PC-9 (cell line): Measurements from ENCODE around the gene SNX9. TPM values are rescaled to one million over a fixed set of nuclear protein-coding genes. Genes with fewer than 3 reads are reported as not detected.

Experiments used
- BruUV-seq: library from RNA; stranded (reverse); fragments of 400-500 nt; replicated peaks from 2 replicates; lab custom pipeline; 2021; lab: Mats Ljungman, UMichigan
- CTCF ChIA-PET: fragments of 300-600 bp; sonication (Branson Sonifier 250); formaldehyde crosslinking; loops from one replicate; lab custom pipeline; 2022; ENCODE audit warnings: antibody characterized with exemption; lab: Charles Lee
- POLR2A ChIA-PET: fragments of 300-600 bp; sonication (Branson Sonifier 250); formaldehyde crosslinking; loops from one replicate; lab custom pipeline; 2022; ENCODE audit warnings: antibody characterized with exemption; ENCODE audit not compliant: unreplicated experiment; lab: Charles Lee
- DNase-seq, 2 experiments: peaks; one replicate each; pipeline versions ENCODE4 v3.0.0 to v3.0.0-alpha.2; 2015 to 2022; ENCODE audit warnings: mixed read lengths in 1 of 2
- H2AFZ ChIP-seq: fragments of 200-600 bp; sonication (generic); 2 replicates; pipeline ENCODE4 v1.8.1; 2017; ENCODE audit warnings: antibody characterized with exemption
- H3F3A ChIP-seq: fragments of 200-600 bp; sonication (generic); 2 replicates; pipeline ENCODE4 v1.8.1; 2017; ENCODE audit warnings: antibody characterized with exemption, mild to moderate bottlenecking, low read depth; ENCODE audit not compliant: insufficient read depth
- H3K27ac ChIP-seq: fragments of 200-600 bp; sonication (generic); 2 replicates; pipeline ENCODE4 v1.6.1; 2016; ENCODE audit warnings: mixed run types
- H3K27me3 ChIP-seq: fragments of 200-600 bp; sonication (generic); 2 replicates; pipeline ENCODE4 v1.6.1; 2016; ENCODE audit warnings: low read depth, mixed run types; ENCODE audit not compliant: insufficient read depth
- H3K36me3 ChIP-seq: fragments of 200-600 bp; sonication (generic); 2 replicates; pipeline ENCODE4 v1.6.1; 2016; ENCODE audit warnings: low read depth, mixed run types
- H3K4me1 ChIP-seq: fragments of 200-600 bp; sonication (generic); replicated peaks from 2 replicates; pipeline ENCODE4 v1.6.1; 2016; ENCODE audit warnings: mixed run types; ENCODE audit not compliant: insufficient read depth
- H3K4me2 ChIP-seq: fragments of 200-600 bp; sonication (generic); 2 replicates; pipeline ENCODE4 v1.6.1; 2017; ENCODE audit warnings: mixed run types
- H3K4me3 ChIP-seq: fragments of 200-600 bp; sonication (generic); 2 replicates; pipeline ENCODE4 v1.6.1; 2016; ENCODE audit warnings: mixed run types
- H3K79me2 ChIP-seq: fragments of 200-600 bp; sonication (generic); 2 replicates; pipeline ENCODE4 v1.6.1; 2017; ENCODE audit warnings: low read depth, mixed run types
- H3K9me2 ChIP-seq: fragments of 200-600 bp; sonication (generic); 2 replicates; pipeline ENCODE4 v1.8.1; 2017; ENCODE audit warnings: mild to moderate bottlenecking; ENCODE audit not compliant: insufficient read depth
- H3K9me3 ChIP-seq: fragments of 200-600 bp; sonication (generic); 2 replicates; pipeline ENCODE4 v1.8.1; 2016; ENCODE audit warnings: low read depth; ENCODE audit not compliant: insufficient read depth
- H4K20me1 ChIP-seq: fragments of 200-600 bp; sonication (generic); 2 replicates; pipeline ENCODE4 v1.8.1; 2017; ENCODE audit not compliant: insufficient read depth
- EZH2 ChIP-seq: fragments of 200-600 bp; sonication (generic); IDR thresholded peaks from 2 replicates; pipeline ENCODE4 v1.8.0; 2017; ENCODE audit warnings: antibody characterized with exemption, low read depth
- intact Hi-C: fragments of 100-400 bp; cut with micrococcal nuclease; formaldehyde crosslinking; loops from one replicate; pipeline ENCODE4 v1.10.0; 2022; ENCODE audit not compliant: unreplicated experiment
- total RNA-seq: library from RNA; stranded (reverse); gene quantifications from 2 replicates; pipeline ENCODE4 v1.2.3, GENCODE V29; 2021
- TF ChIP-seq, protein P1 (sequence below): fragments of 200-600 bp; sonication (generic); conservative IDR thresholded peaks from 2 replicates; pipeline ENCODE4 v1.6.1; 2017; ENCODE audit warnings: mixed run types, antibody characterized with exemption, mild to moderate bottlenecking, moderate library complexity

Gene SNX9
- total RNA-seq, 1 experiment from 2014 or later = 25.0 TPM

DNA sequence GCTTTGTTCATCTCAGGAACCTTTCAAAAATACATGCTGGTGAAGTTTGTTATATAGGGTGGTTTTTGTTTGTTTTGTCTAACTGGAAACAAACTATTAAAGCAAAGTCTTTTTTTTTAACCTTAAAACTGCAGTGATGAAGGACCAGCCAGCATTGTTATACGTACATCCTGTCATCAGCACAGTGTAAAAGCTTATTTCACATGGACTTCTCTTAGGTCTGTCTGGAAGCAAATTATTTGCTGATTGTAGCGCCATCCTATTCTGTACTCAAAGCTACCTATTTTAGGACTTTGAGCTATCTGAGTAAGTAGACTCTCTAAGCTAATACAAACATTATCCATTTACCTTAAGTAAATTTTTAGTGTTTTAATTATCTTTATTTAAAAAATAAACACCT, 61.7 kb downstream of the SNX9 start:
- H4K20me1 ChIP-seq = no peaks in the 10 kb centered on the region
- no peaks in the 10 kb centered on the region for H3K4me1 ChIP-seq
- H3K27me3 ChIP-seq = no peaks in the 10 kb centered on the region
- H2AFZ ChIP-seq = no peak overlapping the region
- intact Hi-C loops = no loop called here
- peaks cover 6% of the 10 kb centered on the region; the same call in 1 of the 2 replicates for H3K36me3 ChIP-seq
- TF ChIP-seq, protein P1, sequence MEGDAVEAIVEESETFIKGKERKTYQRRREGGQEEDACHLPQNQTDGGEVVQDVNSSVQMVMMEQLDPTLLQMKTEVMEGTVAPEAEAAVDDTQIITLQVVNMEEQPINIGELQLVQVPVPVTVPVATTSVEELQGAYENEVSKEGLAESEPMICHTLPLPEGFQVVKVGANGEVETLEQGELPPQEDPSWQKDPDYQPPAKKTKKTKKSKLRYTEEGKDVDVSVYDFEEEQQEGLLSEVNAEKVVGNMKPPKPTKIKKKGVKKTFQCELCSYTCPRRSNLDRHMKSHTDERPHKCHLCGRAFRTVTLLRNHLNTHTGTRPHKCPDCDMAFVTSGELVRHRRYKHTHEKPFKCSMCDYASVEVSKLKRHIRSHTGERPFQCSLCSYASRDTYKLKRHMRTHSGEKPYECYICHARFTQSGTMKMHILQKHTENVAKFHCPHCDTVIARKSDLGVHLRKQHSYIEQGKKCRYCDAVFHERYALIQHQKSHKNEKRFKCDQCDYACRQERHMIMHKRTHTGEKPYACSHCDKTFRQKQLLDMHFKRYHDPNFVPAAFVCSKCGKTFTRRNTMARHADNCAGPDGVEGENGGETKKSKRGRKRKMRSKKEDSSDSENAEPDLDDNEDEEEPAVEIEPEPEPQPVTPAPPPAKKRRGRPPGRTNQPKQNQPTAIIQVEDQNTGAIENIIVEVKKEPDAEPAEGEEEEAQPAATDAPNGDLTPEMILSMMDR = no peak
- no peak for TF ChIP-seq EZH2
- no peaks in the 10 kb centered on the region for H3K9me3 ChIP-seq
- POLR2A ChIA-PET = no interaction called here
- DNase-seq = no peak
- no peaks in the 10 kb centered on the region; the same call in 1 of the 2 replicates for H3F3A ChIP-seq
- no TSS peak for BruUV-seq
- no peaks in the 10 kb centered on the region for H3K9me2 ChIP-seq
- no peak overlapping the region for H3K4me3 ChIP-seq
- H3K27ac ChIP-seq = no peak overlapping the region
- CTCF ChIA-PET = no interaction called here
- no peaks in the 10 kb centered on the region for H3K79me2 ChIP-seq
- H3K4me2 ChIP-seq = no peak overlapping the region

DNA sequence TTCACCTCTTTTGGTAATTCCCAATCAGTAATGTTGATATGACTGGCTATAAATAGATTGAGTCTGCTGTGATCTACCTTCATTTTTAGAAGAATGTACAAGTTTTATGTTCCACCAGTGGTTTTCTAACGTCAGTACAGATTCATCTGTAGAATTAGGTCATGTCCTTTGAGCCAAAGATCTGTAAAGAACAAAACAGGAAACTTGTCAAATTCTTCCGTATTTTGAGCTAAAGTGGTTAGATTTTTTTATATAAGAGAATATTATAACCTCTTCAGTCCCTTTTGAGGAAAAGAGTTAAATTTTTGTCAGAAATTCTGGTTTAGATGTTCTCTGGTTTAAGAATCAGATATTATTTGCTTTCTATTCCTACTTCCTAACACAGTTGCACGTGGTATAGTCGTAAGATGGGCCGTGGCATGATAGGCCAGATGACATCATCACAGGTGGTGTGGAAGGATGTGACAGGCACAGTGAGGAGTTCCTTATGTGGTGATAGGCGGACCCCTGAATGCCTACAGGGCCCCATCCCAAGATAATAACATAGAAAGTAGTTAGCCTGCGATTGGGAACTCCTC, 62.3 kb downstream of the SNX9 start:
- no TSS peak for BruUV-seq
- H3K4me1 ChIP-seq = no peaks in the 10 kb centered on the region
- no peak overlapping the region for H3K27ac ChIP-seq
- no peak for TF ChIP-seq EZH2
- TF ChIP-seq, protein P1 = no peak
- H3K9me3 ChIP-seq = no peaks in the 10 kb centered on the region
- no peaks in the 10 kb centered on the region for H3K79me2 ChIP-seq
- no peaks in the 10 kb centered on the region for H3K27me3 ChIP-seq
- no peak overlapping the region for H2AFZ ChIP-seq
- no peak for DNase-seq
- intact Hi-C loops = no loop called here
- CTCF ChIA-PET = no interaction called here
- POLR2A ChIA-PET = no interaction called here
- peaks cover 7% of the 10 kb centered on the region; the same call in 1 of the 2 replicates for H3K36me3 ChIP-seq
- H3K4me2 ChIP-seq = no peak overlapping the region
- H3K9me2 ChIP-seq = no peaks in the 10 kb centered on the region
- no peak overlapping the region for H3K4me3 ChIP-seq
- H3F3A ChIP-seq = no peaks in the 10 kb centered on the region; the same call in 1 of the 2 replicates
- H4K20me1 ChIP-seq = no peaks in the 10 kb centered on the region

DNA sequence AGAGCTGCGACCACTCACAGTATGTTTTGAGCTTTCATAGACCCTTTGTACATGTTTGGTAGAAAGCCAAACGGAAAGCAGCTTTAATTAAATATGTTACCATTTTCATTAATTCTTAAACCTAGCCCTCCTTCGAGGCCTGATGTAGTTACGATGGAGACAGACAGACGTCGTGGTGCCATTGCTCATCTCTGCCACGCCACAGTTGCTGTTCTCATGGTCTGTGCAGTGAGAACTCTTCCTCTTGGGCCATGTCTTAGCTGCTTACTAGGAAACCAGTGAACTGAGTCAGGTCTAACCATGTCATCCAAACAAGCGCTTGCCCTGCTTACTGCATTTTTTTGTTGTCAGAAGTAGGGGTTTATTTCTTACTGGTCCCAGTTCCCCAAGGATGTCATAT, 62.8 kb downstream of the SNX9 start:
- H2AFZ ChIP-seq = no peak overlapping the region
- POLR2A ChIA-PET = no interaction called here
- H3K4me3 ChIP-seq = no peak overlapping the region
- peaks cover 7% of the 10 kb centered on the region; the same call in 1 of the 2 replicates for H3K36me3 ChIP-seq
- H3K27ac ChIP-seq = no peak overlapping the region
- TF ChIP-seq, protein P1 = no peak
- TF ChIP-seq EZH2 = no peak
- BruUV-seq = no TSS peak
- no peaks in the 10 kb centered on the region for H3K79me2 ChIP-seq
- H3K4me1 ChIP-seq = no peaks in the 10 kb centered on the region
- no peak for DNase-seq
- H3K27me3 ChIP-seq = no peaks in the 10 kb centered on the region
- no peaks in the 10 kb centered on the region; the same call in 1 of the 2 replicates for H3F3A ChIP-seq
- no peak overlapping the region for H3K4me2 ChIP-seq
- CTCF ChIA-PET = no interaction called here
- no peaks in the 10 kb centered on the region for H3K9me3 ChIP-seq
- no peaks in the 10 kb centered on the region for H4K20me1 ChIP-seq
- intact Hi-C loops = no loop called here
- no peaks in the 10 kb centered on the region for H3K9me2 ChIP-seq
